NCI-H1436 treated with DMSO at 0.1 percent for 48 hours (cell line): ENCODE results near the gene CCDC30.

Source experiments
- DNase-seq: peaks from one replicate; lab custom pipeline; 2025; lab: John Stamatoyannopoulos, UW

CCDC30 gene

GRCh38 chr1:42692461-42692860 lies 229.4 kb downstream of the CCDC30 start:
- DNase-seq = no peak

- DNase-seq = no peak
Observed at GRCh38 chr1:42692911-42693310, 229.8 kb downstream of the CCDC30 start.

DNA sequence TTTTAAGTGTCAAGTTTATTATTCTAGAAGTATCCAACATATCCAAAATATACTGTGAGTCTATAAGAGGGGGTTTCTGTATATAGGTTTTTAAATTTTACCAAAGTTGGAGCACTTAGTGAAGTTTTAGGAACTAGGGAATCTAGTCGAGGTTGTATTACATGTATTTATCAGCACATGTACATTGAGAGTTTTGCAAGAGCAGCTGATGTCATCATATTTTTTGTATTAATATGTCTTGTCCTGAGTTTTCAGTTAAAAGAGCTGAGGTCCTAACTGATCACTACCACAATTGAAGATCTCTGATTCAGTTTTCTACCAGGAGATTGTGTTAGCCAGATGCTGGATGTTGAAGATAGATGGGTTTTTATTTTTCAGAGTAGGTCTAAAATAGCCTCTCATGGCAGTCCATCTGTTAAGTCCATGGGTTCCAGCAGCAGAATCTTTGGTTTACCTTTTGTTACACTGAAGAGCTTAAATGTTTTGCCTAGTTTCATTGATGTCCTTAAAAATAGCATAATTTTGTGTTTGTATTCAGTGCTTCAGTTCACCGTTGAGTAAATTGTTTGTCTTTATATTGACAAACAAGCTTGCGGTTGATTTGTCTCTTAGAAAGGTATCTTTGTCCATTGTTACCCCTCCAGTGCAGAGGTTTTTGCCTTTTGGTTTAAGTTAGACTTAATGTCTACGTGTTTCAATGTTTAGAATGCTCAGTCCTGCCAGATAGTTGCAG lies 235.2 kb downstream of the CCDC30 start:
- no peak for DNase-seq

- no peak for DNase-seq
Observed at GRCh38 chr1:42700006-42700405, 236.9 kb downstream of the CCDC30 start.

DNA sequence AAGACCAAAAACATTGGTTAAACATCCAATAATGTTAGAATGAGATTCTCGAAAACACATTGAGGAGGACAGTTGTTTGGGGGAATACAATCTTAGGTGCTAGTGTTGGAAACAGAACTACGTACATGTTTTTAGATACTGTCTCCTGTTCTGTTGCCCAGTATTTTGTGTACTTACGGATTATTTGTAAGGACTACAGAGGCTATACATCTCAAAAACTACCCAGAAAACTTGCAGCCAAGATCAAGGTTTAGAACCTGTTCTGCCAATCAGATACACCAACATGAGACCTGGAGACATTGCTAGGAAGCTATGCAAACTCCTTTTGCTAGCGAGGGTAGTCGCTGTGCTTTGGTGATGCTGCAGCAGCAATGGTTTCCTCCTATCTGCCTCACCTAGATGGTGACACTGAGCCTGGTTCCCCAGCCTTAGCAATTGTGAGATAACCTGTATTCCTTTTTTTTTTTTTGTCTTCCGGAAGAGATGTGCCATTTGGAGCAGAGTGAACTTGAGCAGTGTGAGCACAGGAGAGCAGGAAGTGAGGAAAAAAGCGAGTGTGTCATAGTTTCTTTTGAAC lies 240.9 kb downstream of the CCDC30 start:
- no peak for DNase-seq
